Activated naive CD8-positive, alpha-beta T cell treated with anti-CD3 and anti-CD28 coated beads, Interleukin-2, amount 50 U/mL, for 16 hours (primary cell): ENCODE data around the gene CD4.
"Not testable (repeated sequence)": the region's sequence is repeated elsewhere in the genome, so short reads cannot be mapped to it uniquely, and the experiment has no call there.

ENCODE experiments used
- DNase-seq: peaks from one replicate; pipeline ENCODE4 v3.0.0-alpha.2; 2020; ENCODE audit warnings: low read depth, low spot score

The CD4 gene

GRCh38 chr12:6868211-6869048 is 79.1 kb downstream of the CD4 start:
- peak; percentile 11 for DNase-seq

DNA sequence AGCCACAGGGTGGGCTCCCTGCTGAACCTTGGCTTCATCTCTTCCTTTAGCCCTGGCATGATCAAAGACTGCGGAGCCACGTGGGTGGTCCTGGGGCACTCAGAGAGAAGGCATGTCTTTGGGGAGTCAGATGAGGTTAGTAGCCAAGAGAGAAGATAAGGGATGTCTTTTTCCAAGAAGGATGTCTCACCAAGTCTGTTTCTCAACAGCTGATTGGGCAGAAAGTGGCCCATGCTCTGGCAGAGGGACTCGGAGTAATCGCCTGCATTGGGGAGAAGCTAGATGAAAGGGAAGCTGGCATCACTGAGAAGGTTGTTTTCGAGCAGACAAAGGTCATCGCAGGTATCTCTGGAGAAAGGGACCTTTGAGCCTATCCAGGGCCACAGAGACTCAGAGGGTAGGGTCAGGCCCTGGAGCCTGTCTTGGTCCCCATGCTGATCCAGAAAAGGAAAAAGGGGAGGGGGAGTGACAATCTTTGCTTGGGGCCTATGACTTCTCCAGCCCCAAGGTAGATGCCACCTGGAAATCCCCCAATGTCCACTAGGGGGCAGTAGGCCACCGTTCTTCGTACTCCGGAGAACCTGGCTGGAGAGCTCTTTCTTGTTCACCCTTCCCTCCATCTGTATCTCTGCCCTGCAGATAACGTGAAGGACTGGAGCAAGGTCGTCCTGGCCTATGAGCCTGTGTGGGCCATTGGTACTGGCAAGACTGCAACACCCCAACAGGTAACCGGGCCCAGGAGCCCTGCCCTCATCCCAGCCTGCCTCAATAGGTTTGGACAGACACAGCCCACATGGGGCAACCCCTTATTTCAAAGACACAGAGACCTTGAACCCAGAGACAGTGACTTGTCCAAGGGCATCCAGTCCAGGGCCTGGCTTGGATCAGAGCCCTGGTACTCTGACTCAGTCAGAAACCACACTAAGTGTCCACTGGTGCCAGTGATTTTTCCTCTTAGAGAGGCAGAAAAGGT is 80.0 kb downstream of the CD4 start:
- DNase-seq = peak; percentile 73

DNA sequence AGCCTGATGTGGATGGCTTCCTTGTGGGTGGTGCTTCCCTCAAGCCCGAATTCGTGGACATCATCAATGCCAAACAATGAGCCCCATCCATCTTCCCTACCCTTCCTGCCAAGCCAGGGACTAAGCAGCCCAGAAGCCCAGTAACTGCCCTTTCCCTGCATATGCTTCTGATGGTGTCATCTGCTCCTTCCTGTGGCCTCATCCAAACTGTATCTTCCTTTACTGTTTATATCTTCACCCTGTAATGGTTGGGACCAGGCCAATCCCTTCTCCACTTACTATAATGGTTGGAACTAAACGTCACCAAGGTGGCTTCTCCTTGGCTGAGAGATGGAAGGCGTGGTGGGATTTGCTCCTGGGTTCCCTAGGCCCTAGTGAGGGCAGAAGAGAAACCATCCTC is 81.0 kb downstream of the CD4 start:
- DNase-seq = not testable (repeated sequence)
